ENCODE results near the gene PRH2. TPM values are rescaled to one million over a fixed set of nuclear protein-coding genes. Genes with fewer than 3 reads are reported as not detected.

Gene PRH2
- not detected in 2 replicates for total RNA-seq (2014; rRNA removed; shearing (Covaris generic))

DNA sequence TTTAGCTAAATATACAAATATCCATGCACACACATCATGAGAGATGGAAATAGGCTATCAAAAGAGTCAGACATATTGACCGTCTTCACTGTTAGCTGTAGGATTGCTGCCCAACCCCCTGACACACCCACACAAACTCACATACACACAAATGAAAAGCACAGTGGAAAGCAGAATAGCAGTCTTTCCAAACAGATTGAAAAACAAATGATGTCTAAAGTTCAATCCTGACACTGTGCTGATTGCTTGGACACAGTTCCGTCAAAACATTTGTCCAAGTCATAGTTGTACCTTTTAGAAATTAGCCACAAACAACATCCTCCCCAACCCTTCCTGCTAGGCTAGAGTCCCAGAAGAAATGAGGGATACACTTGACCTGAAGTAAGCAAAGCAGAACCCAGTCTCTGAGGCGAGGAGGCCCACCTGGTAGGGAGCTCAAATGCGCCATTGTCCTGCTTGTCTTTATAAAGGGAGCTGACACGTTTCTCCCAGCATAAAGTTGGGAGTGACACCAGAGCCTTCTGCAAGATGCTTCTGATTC is at the start of gene PRH2:
TSS of gene PRH2 (plus strand) at position 491 of the 541 bp plus-strand sequence. CDS start at position 529, 38 bp downstream.
- DNase-seq (ENCODE audit: low read depth), result no peak

DNA sequence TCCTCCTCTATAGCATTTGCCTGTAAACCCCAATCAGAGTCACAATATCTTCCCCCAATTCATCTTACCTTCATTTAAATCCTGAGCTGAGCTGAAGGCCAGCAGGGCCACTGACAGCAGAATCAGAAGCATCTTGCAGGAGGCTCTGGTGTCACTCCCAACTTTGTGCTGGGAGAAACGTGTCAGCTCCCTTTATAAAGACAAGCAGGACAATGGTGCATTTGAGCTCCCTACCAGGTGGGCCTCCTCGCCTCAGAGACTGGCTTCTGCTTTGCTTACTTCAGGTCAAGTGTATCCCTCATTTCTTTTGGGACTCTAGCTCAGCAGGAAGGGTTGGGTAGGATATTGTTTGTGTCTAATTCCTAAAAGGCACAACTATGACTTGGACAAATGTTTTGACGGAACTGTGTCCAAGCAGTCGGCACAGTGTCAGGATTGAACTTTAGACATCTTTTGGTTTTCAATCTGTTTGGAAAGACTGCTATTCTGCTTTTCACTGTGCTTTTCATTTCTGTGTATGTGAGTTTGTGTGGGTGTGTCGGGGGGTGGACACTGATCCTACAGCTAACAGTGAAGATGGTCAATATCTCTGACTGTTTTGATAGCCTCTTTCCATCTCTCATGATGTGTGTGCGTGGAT is 44.8 kb upstream of the PRH2 start, which contains the start of gene PRH1:
TSS of gene PRH1 (minus strand) at position 170 of the 640 bp plus-strand sequence. CDS start at position 132, 38 bp downstream.
- no peak for DNase-seq (ENCODE audit: low read depth)

DNA sequence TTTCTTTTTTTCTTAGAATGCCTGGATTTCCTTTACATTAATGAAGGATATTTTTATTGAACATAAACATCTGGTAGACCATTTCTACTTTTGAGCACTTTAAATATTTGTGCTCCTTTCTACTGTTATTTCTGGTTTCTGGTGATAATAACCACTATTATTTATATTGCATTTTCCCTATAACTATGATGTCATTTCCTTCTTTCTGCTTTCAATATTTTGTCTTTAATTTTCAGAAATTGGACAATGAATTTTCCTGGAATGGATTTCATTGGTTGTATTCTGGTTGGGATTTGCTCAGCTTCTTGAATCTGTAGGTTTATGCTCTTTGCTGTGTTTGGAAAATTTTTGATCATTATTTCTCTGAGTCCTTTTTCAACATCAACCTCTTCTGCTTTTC is 39.8 kb upstream of the PRH2 start:
- no peak for DNase-seq (ENCODE audit: low read depth)

DNA sequence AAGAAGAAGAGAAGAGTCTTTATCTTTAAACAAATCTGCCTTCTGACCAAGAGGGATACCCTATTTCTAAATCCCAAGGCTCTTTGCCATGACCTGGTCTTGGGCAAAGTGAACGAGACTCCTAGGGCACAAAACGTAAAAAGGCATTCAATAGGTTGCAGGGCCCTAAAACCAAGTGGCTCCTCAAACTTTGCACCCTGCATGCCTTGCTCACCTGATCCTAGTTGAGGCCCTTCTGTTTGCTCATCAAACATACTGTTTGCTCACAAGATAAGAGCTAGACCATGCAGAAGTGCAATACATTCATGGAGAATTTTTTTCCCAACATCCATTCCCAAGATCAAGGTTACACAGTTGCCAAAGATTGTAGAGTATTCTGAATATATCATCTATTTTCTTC is 37.1 kb upstream of the PRH2 start:
- no peak for DNase-seq (ENCODE audit: low read depth)

DNA sequence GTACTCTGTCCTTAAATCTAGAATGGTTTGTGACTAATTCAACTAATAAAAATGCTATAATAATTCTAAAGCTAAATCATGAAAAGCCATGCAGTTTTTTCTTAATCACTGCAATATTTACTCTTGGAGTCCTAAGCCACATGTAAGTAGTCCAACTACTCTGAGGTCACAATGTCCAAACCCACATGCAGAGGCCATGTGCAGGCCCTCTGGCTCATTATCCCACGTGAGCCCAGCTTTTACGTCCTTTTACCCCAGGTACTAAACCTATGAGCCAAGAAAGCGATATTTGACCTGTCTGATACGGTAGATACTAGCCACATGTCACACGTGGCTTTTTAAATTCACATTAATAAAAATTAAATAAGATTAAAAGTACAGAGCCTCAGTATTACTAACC is 32.2 kb upstream of the PRH2 start:
- no peak for DNase-seq (ENCODE audit: low read depth)

DNA sequence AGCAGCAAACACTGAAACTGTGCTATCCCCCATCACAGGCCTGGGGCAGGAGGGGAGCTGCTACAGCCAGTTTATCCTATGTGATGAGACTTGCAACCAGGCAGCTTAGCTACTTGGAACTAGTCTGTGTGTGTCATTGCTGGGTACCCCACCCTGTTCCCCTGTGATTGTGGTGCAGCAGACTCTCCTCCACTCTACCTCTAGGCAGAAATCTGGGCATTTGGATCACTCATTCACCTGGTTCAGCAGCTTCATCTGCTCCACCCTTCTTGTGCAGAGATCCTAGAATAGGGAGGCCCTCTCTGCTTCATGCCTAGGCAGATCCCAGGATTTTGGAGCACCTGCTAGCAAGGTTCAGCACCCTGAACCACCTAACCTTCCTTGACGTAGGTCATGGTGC is 28.5 kb upstream of the PRH2 start:
- DNase-seq (ENCODE audit: low read depth), result no peak

DNA sequence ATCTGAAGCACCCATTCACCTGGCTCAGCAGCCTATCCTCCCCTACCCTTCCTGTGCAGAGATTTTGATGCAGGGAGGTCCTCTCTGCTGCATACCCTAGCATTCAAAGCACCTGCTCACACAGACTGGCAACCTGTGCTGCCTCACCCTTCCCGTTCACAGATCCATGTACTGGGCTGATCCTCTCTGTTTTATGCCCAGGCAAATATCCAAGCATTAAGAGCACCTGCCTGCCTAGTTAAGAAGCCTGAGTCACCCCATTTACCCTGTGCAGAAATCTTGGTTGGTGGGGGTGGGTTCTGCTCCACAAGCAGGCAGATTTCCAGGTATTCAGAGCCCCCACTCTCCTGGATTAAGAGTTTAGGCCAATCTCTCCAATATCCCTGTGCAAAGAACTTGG is 28.1 kb upstream of the PRH2 start:
- DNase-seq (ENCODE audit: low read depth), result no peak

DNA sequence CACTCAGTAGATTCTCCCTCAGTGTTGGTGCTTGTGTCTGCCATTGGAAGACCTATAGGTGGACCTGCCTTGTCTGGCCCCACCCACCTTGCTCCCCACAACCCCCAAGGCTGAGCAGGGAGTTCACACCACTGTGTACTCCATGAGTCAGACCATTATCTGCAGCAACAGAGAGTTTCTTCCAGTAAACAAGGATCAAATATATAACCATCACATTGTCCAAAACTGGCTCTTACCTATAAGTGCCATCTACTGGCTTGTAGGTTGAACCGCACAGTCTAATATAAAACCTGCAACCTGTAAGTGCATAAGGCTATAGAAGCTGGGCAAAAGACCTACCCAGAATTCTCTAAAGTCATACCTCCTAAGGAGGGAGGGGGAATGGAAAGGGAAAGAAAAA is 27.6 kb upstream of the PRH2 start:
- DNase-seq (ENCODE audit: low read depth), result no peak

DNA sequence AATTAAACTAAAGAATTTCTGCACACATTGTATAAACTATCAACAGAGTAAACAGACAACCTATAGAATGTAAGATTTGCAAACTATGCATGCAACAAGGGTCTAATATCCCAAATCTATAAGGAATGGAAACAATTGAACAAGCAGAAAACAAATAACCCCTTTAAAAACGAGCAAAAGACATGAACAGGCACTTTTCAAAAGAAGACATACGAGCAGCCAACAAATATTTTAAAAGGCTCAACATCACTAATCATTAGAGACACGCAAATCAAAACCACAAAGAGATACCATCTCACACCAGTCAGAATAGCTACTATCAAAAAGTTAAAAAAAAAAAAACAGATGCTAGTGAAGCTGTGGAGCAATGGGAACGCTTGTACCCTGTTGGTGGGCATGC is 24.4 kb upstream of the PRH2 start:
- no peak for DNase-seq (ENCODE audit: low read depth)

DNA sequence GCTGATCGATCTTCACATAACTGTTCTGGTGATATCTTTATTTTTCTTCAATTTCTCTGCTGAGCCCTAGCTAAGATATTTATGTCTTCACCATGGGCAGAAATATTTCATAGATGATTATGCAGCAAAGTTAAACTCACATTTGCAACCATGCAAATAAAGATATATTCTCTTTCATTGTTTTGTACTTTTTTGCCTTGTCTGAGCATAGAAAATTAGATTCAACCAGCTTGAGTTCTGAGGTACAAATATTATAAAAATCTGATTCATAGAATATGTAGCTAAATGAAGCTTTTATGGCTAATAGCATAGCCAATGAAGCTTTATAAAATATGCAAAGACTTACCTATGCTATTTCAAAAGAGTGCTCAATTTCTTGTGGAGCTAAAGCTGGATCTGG is 19.6 kb upstream of the PRH2 start, which contains the start of gene TAS2R13:
TSS of gene TAS2R13 (minus strand) at position 101 of the 400 bp plus-strand sequence. CDS start 264 bp downstream, outside the sequence.
- DNase-seq (ENCODE audit: low read depth), result no peak

DNA sequence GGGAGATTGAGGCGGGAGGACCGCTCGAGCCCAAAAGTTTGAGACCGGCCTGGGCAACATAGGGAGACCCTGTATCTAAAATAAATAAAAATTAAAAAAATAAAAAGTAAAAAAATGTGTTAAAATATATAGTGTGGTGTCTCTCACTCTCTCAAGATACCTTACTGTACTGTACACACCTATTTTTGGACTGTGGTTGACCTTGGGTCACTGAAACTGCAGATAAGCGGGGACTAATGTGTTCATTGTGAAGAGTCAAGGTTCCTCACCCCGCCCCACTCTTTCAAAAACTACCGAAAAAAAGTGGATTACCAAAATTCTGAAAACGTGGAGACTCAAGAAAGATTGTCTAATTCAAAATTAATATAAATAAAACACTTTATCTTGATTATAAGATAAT is 18.7 kb upstream of the PRH2 start:
- DNase-seq (ENCODE audit: low read depth), result no peak

DNA sequence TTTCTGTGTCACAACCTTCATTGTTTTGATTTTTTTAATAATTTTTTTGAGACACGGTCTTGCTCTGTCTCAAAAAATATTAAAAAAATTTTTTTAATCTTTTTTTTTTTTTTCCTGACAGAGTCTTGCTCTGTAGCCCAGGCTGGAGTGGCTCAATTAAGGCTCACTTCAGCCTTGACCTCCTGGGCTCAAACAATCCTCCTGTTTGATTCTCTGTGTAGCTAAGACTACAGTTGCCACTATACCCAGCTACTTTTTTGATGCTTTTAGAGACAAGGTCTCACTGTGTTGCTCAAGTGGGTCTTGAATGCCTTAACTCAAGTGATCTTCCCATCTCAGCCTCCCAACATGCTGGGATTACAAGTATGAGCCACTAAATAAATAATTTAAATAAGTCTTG is 9.2 kb upstream of the PRH2 start:
- no peak for DNase-seq (ENCODE audit: low read depth)

DNA sequence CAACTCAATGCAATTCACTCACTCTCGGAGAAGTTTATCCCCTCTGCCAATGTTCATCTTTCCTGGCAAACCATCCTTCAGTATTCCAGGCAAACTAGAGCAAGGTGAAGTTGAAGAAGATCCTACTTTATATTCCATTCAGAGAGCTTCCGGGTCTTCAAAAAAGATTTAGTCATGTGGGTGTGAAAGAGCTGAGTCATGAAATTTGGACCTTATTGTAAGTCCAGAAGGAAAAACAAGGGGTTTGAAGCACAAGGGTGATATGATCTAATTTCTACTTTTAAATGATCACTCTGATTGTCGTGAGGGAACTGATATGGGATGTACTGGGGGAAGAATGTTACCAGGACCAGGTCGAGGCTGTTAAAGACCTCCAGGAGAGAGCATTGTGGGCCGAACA is 2.8 kb upstream of the PRH2 start:
- no peak for DNase-seq (ENCODE audit: low read depth)

DNA sequence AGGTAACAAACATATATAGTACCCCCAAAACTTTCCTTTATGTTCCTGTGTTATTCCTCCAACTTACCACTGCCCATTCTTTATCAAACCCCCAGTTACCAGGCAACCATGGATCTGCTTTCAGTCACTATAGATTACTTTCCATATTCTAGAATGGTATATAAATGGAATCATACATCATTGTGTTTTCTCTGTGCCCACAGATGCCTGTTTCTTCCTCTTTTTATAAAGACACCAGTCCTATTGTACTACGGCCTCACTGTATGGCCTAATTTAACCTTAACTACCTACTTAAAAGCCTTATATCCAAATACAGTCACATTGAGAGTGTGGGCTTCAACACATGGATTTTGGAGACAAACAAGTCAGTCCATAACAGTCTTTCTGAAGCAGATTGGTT is 7.5 kb downstream of the PRH2 start:
- DNase-seq (ENCODE audit: low read depth), result no peak

DNA sequence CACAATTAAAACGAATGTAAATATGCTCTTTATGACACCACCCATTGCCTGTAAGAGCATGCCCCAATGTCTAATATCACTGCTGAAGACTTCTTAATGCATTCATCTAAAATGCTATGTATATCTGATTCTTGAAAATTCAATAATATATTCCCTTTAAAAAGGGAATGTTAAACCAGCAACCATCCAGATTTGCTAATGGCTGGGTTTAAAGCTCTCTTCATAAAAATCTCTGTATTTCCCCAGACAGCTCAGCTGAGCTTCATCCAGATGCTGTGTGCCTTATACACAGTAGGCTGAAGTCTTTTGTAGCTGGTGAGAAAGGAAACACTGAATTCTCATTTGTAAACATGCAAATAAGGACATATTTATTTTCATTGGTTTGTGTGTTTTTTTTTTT is 10.1 kb downstream of the PRH2 start, which contains the start of gene TAS2R14:
TSS of gene TAS2R14 (minus strand) at position 101 of the 400 bp plus-strand sequence. CDS start at position 45, 56 bp downstream.
- no peak for DNase-seq (ENCODE audit: low read depth)

DNA sequence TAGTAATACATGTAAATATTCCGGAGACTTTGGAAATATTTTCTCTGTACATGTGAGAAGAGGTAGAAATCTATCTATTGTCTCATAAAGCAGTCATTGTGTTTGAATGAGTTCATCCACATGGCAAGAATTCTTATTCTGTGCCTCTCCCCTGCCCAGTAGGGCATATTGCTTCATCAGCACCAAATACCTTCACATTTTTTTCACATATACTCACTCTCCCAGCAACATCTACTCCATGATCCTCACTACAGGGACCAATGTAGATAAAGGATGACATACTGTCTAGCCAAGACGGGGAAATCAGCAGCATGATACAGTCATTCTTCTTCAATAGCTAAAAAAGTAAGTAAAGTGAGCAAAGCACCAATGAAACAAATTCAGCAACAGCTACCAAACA is 11.4 kb downstream of the PRH2 start:
- DNase-seq (ENCODE audit: low read depth), result peak; percentile 1

DNA sequence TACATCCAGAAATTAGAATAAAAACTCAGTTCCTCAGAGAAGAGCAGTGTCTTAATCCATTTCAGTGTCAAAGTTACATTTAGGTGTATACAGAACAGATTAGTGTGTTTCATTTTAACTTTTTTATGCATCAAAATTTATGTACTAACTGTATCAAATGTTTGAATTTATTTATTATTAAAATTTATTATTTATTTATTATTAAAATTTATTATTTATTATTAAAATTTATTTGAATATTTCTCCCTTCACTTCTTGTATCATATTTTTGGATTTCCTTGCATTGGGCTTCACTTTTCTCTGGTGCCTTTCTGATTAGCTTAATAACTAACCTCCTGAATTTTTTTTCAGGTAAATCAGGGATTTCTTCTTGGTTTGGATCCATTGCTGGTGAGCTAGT is 12.3 kb downstream of the PRH2 start:
- DNase-seq (ENCODE audit: low read depth), result no peak

DNA sequence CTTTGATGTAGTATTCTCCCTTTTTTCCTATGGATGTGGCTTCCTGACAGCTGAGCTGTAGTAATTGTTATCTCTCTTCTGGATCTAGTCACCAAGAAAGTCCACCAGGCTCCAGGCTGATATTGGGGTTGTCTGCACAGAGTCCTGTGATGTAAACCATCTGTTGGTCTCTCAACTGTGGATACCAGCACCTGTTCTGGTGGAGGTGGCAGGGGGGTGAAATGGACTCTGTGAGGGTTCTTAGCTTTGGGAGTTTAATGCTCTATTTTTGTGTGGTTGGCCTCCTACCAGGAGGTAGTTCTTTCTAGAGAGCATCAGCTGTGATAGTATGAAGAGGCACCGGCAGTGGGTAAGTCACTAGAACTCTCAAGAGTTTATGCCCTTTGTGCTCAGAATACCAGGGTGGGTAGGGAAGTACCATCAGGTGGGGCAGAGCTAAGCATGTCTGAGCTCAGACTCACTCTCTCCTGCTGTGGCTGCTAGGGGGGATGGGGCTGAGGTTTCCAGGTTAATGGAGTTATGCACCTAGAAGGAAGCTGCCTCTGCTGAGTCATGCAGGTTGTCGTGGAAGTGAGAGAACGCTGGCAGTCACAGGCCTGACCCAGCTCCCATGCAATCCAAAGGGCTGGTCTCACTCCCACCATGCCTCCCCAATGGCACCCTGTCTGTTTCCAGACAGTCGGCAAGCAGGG is 13.0 kb downstream of the PRH2 start:
- peak; percentile 13 for DNase-seq (ENCODE audit: low read depth)

DNA sequence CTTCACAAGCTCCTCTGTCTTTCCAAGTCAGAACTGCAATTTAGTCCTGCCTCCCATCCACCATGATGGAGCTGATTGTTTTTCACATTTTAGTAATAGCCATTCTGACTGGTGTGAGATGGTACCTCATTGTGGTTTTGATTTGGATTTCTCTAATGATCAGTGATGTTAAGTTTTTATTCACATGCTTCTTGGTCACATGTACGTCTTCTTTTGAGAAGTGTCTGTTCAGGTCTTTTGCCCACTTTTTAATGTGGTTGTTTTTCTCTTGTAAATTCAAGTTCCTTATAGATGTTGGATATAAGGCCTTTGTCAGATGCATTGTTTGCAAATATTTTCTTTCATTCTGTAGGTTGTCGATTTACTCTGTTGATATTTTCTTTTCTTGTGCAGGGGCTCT is 14.1 kb downstream of the PRH2 start:
- no peak for DNase-seq (ENCODE audit: low read depth)

DNA sequence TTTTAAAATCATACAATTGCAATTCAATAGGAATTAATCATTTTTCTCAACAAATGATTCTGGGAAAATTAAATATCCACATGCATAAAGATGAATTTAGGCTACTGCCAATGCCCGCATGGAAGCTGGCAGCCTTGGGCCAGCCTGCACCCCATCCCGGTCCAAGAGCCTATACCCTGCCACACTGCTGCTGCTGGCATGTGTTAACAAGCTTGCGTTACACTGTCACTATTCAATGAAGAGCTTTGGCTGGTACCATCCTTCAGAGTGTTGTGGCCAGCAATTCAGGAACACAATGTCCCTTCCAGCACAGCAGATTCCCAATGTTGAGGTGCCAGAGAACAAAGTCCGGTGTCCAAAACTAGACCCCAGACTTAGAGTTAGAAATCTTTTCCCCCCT is 23.6 kb downstream of the PRH2 start:
- DNase-seq (ENCODE audit: low read depth), result no peak

DNA sequence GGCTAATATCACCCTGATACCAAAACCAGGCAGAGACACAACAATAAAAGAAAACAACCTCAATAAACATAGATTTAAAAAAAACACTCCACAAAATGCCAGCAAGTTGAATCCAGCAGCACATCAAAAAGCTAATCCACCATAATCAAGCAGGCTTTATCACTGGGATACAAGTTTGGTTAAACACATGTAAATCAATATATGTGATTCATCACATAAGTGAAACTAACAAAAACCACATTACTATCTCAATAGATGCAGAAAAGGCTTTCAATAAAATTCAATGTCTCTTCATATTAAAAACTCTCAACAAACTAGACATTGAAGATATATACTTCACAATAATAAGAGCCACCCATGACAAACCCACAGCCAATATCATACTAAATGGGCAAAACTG is 27.0 kb downstream of the PRH2 start:
- no peak for DNase-seq (ENCODE audit: low read depth)

DNA sequence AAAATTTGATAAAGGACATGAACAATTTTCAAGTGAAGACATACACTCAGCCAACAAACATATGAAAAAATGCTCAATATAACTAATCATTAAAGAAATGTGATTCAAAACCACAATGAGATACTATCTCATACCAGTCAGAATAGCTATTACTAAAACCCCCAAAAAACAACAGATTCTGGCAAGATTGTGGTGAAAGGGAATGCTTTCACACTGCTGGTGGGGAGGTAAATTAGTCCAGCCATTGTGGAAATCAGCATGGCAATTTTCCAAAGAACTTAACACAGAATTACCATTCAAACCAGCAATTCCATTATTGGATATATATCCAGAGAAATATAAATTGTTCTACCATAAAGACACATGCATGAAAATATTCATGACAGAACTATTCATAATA is 28.7 kb downstream of the PRH2 start:
- DNase-seq (ENCODE audit: low read depth), result no peak

DNA sequence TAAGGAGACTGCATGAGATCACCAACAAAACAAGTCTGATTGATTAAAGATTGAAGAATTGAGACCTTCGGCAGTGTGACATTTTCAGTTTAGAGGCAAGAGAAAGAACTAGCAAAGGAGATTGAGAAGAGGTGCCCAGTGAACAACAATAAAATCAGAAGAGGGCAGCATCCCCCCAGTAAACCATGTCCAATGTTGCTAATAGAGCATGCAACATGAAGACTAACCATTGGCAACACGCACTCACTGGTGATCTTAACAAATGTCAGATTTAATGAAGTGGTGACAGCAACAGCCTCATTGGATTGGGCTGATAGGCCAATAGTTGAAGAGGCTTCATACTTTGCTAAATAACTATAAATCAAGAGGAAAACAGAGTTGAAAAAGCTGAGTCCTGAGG is 30.8 kb downstream of the PRH2 start:
- no peak for DNase-seq (ENCODE audit: low read depth)
